Endometrial microvascular endothelial cells (primary cell): ENCODE measurements around the gene QRFP. TPM values are rescaled to one million over a fixed set of nuclear protein-coding genes. Genes with fewer than 3 reads are reported as not detected.

ENCODE experiments used
- in situ Hi-C: cut with HindIII; loops from 2 replicates; pipeline ENCODE4 v1.10.0; 2017; ENCODE audit warnings: low sequenced_read_pairs, low pct_unique_long_range_greater_than_20kb; ENCODE audit errors: inconsistent ontology term
- total RNA-seq: library from RNA; depleted of rRNA; stranded (reverse); fragments of >200 nt; gene quantifications from one replicate; pipeline ENCODE4 v1.2.3, GENCODE V29; 2015; ENCODE audit errors: inconsistent ontology term

QRFP gene
- total RNA-seq, 1 donor from 2014 or later = not detected

DNA sequence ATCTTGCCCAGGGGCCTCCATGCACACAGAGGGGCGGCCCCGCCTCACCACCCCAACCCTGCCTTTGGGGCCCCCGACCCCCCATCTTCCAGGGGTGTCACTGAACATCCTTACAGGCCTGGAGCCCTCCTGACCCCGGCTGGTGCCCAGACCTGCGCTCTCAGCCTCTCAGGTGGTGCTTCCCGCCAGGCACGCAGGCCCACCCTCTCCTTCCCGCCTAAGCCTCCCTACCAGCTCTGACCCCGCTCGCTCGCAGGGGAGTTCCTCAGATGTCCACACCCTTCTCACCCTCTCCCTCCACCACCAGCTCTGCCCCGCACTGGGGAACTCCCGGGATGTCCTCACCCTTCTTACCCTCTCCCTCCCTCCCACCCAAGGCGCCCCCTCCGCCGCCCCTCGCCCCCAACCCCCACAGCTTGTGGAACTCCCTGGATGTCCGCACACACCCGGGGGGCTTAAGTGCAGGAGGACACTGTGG is 12.3 kb upstream of the QRFP start:
- in situ Hi-C loops = no loop called here

DNA sequence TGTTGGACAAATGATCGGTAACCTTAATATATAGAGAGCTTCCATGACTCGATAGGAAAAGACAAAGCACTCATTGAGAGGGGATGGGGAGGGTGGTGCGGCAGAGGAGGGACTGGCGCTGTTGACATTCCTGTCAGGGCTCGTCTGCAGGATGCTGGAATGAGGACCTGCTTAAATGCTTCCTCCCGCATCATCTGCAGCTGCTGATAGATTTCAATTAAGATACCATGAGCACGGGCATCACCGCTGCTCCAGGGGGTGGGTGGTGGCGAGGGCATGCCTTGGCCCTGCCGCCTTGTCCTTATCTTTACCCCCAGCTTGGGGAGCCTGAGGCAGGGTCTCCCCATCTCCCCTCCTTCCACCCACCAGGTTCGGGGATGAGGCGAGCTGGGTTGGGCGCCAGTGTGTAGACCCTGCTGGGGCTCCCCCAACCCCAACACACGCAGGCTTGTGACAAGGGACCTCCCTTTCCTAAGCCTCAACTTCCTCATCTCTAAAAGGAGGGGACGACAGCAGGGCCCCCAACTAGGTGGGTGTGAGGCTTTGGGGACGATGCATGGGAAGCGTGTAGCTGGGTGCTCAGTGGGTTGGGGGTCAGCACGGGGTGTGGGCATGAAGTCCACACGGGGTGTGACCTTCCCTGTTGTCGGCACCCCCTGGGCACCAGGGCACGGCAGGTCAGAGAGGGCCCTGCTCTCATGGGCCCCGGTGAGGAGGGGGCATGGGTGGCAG is 11.7 kb upstream of the QRFP start:
- in situ Hi-C loops = no loop called here

DNA sequence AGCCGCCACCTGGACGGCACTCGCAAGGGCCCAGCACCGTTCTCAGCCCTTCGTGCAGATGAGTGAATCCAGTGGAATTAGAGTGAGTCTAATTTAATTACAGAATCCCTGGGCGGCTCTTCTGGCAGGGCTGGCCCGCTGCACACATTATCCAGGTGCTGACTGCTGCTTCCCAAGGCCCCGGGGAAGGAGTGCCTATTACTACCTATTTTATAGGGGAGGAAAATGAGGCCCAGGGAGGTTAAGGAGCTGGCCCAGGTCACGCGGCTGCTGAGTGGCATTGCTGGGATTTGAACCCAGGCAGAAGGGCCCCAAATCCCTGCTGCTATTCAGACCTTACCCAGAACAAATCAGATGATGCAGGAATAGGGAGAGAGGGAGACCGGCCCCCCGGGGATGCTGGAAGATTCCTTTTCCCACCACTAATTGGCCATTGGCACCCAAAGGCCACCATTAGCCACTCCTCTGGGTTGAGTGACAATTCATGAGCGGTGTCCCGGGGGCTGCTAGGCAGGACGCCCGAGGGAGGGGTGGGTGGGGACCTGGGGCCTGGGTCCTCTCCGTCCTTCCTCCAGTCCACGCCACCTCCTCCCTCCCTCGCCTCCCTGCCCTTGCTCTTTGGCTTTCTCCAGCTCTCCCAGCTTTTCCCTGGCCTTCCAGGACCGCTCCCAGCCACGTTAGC is 10.3 kb upstream of the QRFP start:
- in situ Hi-C loops = no loop called here

DNA sequence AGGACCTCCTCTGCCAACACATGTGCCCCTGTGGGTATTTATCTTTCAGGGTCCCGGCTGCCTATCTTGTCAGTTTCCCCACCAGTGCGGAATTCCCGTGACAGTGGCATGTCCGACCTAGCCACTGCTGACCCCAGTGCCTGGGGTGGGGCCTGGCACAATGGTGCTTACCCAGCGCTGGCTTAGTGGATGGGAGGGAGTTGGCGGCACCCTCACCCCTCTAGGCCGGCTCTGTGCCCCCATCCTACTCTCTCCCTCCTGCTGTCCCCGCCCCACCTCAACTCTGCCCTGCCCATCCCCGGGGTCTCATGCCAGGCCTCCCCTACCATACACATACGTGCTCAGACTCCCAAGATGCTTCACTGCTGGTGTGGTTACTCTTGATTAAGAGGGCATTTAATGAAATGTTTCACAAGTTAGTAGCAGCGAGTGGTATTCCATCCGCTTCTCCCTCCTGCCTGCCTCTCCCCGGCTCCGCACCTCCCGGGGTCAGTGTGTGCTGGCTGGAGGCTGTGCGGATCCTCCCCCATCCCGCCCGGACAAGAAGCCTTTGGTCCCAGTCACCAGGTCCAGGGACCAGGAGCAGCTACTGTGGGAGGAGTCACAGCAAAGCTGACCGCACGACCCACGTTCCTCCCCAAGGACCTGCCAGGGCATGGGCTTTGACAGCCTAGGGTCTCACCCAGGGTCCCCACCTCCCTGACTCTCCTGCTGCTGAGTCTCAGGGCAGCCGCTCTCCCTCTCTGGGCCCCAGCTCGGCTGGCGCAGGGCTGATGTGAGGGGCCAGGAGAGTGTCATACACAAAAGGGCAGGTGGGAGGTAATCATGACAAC is 9.5 kb upstream of the QRFP start:
- in situ Hi-C loops = no loop called here

DNA sequence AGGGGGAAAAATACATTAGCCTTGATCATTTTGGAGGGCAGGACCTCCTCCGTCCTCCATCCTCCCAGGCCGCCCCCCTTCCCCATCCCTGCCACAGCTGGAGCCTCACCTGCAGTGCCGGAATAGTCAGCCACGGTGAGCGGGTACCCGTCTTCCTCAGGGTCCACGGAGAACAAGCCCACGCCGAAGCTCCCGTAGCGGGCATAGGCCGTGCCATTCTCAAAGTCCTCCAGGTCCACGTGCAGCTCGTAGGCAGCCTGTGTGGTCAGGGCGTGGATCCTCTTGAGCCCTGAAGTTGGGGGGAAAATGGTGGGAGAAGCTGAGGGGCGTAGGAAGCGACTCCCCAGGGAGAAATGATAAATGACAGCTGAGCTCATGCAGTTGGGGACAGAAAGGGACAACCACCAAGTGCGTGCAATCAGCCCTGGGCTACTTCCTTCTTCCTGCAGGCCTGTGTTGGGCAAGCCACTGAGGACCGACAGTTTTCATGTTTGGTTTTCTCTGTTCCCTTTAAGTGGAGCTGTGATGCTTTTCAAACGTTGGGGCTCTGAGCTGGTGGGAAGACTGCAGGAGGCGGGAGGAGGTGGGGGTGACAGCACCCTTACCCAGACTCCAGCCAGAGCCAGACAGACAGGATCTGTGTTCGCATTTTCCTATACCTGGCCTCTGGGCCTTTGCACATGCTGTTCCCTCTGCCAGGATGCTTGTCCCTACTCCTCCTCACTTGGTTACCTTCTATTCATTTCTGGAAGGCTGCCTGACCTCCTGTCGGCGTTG is 8.7 kb upstream of the QRFP start:
- in situ Hi-C loops = no loop called here

DNA sequence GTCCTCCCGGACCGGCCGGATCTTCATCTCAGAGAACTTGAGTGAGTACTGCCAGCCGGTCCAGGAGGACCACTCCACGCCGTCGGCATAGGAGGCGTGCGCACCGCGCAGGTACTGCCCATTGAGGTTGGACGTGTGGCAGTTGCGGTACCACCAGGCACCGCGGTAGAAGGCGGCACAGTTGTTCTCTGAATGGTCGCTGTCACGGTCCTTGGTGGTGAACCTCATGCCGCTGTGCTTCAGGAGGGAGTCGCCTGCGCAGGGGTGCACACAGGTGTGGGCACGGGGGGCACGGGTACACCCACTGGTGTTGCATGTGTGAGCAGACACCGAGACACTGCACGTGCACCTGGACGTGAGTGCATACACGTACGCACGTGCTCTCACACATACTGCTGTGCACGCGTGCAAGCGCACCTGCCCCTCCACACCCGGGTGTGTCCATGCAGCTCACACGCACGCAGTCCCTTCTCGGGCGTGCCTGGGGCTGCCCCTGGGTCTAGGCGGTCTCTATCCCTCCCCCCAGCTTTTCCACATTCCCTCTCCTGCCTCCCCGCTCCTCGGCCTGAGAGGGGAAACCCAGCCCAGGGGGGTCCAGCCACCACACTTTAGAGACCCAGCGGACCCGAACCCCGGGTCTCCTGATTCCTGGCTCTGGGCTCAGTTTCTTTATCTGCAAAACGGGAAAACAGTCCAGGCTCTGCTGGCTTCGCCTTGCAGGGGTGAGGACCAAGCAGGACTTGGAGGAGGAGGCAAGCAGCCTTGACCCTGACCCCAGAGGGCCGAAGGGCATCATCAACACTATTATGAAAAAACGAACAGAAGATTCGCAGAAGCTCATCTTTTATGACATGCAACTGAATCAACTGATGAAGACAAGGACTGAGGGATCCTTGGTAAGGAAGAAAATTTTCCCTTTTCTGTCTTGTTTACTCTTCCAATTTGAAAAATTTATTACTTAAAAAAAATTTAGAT is 7.7 kb upstream of the QRFP start:
- in situ Hi-C loops = no loop called here

DNA sequence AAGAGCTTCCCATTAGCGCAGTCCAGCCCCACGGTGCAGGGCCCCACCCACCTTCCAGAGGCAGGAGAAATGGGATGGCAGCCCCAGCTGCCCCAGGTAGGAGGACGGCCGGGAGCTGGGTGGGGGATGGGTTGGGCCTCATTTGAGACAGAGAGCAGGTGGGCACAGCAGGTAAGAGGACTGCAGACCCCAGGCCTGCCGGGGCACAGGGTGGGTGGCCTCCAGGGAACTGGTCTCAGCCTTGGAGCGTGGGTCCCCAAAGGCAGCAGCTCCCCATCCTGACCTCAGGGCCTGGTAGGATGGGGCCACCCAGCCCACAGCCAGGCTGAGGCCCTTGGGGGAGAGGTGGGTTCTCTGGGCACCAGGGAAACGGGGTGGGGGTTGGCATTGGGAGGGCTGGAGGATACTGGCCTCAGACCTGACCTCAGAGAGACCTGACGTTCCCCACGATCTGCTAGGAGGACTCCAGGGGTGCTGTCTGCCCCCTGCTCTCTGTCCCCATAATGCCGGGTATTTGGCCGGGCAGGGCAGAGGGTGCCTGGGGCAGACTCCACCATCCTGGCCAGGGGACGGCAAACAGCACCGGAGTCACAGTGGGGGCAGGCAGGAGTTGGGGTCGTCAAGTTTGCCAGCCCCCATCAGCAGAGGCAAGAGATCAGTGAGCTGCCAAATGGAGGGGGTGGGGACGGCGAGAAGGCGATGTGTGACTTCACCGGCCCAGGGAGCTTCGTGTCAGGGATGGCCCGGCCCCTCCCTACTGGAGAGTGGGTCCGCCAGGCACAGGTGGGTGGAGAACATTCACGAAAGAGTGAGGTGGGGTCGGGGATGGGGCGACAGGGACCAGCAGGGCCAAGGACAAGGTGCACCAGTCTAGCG is 6.8 kb upstream of the QRFP start:
- in situ Hi-C loops = no loop called here

DNA sequence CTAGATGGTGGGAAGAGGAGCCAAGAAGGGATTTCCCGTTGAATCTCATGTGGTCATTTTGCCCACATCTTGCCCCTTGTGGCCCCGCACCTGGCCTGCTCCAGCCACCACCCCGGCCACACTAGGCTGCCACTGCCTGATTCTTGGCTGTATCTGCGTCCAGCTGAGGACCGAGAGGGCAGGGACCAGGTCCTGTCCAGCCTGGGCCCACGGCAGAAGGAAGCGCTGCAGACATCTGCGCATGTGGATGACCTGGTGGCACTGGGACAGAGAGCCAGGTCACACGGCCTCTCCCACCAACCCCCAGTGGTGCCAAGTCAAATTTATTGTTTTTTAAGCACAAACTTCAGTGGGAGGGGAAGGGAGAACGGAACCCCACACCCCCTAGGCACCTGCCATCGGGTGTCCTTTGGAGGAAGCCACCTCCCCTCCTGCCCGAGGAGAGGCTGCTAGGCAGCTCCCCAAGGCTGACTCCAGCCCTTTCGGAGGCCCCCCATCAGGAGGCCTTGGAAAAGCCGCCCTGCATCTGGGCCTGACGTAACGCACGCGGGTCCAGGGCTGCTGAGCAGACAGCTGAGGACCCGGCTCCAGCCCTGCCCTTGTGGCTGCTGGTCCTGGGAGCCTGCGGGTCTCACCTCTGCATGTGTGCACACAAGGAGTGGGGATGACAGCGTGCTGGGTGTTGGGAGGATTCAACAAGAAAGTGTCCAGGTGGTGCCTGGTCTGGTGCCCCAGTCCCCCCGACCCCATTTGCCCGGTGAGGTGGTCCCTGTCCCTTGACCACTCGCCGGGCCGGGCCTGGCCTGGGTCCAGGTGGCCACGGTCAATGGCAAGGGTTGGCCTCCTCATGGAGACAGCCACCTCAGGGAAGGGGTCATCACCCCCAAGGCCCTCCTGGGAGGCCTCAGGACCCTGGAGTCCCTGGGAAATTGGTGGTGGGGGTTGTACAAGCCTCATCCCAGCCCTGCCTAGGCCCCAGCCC is 5.9 kb upstream of the QRFP start:
- in situ Hi-C loops = no loop called here

DNA sequence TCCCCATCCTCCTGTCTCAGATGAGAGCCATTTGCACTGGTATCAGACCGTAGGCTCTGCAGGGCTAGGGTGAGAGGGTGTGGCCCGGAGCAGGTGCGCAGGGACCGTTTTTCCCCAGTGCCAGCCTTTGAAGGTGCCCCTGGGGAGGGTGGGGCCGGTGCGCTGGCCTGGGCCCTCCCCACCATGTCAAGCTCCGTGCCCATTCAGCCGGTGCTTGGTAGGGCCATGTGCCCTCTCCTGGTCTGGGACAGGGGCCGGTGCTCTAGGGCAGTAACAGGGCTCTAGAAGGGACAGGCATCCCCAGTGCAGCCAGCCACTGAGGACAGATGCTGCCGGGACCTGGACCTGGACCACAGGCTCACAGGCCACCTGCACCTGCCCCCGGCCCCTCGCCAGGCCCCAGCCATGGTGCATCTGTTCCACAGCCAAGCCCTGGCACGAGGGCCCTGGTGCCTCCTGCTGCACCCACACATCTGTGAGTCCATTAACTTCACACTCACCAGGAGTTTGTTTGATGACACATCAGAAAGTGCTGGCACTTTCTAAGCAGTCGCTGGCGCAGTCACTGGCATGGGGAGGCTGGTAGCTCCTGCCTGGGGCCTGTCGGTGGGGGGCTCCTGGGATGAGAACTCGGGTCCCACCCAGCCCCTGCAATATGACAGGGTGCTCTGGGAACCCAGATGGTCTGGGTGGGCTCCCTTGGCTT is 5.0 kb upstream of the QRFP start:
- in situ Hi-C loops = no loop called here

DNA sequence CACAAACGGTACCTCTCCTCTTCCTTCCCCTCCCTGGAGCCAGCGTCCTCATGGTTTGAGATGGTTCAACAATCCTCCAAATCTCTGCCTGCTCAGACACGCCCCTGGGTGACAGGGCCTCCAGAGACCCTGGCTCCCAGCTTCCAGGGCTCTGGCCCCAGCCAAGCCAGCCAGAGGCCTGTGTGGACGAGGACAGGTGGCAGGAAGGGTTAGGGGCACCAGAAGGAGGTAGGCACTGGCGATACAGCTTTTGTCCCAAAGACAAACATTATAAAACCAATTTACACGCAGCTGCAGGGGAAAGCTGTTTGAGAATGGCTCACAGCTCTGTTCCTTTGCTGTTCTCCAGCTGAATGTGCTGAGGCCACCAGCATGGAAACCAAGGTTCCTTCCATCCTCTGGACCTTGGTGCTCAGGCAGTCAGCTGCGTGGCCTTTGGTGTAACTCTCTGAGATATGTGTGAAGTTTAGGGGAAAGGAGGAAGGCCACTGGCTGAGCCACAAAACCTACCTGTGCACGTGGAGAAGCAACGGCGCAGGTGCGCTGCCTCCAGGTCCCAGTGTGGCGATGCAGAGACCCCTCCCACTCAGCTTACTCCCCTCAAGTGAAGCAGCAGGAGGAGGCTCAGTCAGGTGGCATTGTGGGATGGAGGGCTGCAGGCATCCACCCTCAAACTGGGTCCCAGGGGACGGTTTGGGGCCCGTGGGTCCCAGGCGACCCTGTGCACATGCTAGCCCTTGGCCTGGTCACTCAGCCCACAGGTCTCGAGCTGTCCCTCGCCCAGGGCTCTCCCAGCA is 4.3 kb upstream of the QRFP start:
- in situ Hi-C loops = no loop called here

DNA sequence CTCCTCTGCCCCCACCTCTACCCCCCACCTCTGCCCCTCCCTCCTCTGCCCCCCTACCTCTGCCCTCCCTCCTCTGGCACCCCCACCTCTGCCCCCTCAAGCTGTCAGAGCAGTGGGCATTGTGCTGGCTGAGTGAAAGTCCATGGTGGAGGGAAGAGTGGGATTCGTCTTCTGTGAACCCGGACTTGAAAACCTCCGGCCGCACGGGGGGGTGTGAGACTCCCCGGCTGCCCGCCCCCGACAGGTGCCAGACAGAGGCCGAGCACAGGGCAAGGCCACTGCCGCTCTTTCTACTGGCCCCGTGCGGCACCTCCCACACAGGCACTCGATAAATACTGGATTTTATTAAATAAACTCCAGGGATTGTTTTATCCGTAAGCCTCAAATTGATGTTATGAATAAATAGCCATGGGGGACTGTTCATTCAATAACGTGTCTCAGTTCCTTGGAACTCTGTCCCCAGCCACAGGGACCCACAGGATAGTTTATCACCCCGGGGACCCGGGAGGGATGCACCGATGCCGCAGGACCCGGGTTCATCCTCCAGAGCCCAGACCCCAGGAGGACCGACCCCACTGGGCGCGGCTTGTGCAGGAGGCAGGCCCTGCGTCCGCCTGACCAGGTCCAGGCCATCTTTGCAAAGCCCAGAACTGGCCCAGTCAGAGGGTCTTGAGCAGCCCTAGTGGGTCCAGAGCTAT is 2.6 kb upstream of the QRFP start:
- in situ Hi-C loops = no loop called here

DNA sequence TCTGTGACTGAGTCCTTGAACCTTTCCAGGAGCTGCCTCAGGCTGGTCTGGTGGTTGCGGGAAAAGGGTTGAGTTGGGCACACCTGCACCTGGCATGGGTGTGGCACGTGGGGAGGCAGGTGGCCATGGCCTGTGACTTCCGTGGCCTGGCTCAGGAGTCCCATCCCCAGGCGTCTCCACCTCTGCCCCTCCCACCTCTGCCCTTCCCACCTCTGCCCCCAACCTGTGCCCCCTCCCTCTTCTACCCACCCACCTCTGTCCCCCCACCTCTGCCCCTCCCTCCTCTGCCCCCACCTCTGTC is 1.9 kb upstream of the QRFP start:
- in situ Hi-C loops = no loop called here

DNA sequence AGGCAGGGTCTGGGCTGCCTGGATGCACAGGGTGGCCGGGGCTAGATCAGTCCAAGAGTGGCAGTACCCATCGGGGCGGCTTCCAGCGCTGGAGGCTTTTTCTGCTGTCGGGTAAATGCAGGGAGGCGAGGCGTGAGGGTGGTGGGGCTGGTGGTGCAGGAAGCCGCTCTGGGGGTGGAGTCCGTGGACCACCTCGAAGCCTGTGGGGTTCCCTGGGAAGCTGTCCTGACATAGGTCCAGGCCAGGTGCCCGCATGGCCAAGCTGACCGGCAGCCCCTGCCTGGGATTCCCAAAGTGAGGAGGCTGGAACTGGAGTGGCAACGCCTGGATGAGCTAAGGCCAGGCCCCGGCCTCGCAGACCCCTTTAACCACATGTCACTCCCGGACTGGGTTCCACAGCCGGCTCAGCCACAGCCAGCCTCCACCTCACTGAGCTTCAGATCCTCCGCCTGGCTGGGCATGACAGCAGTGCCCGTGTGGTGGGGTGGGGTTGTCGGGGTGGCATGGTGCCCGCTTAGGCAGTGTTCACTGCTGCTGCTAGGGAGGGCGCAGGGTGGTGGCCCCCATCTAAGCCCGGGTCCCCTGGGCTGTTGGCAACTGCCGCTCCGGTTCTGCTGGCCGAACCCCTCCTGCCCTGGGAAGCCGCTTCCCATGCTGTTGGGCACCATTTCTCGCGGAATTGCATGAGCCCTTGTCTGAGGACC is 1.4 kb upstream of the QRFP start:
- in situ Hi-C loops = no loop called here
